Endothelial cell of umbilical vein (primary cell): ENCODE results near the gene C10orf53. TPM values are rescaled to one million over a fixed set of nuclear protein-coding genes. Genes with fewer than 3 reads are reported as not detected.

Experiments
- BruUV-seq: library from RNA; stranded (reverse); fragments of 400-500 nt; replicated peaks from 2 replicates; lab custom pipeline; 2021; lab: Mats Ljungman, UMichigan
- CTCF ChIA-PET: fragments of 300-600, 350-600 bp; sonication (Branson Sonifier 250); formaldehyde crosslinking; loops from one replicate; lab custom pipeline; 2021; ENCODE audit warnings: antibody characterized with exemption, inconsistent platforms; lab: Charles Lee
- POLR2A ChIA-PET: fragments of 300-600, 350-600 bp; sonication (Branson Sonifier 250); formaldehyde crosslinking; loops from one replicate; lab custom pipeline; 2021; ENCODE audit warnings: antibody characterized with exemption, inconsistent platforms; lab: Charles Lee
- DNase-seq: peaks from one replicate; pipeline ENCODE4 v3.0.0-alpha.2; 2011; ENCODE audit warnings: low read depth, low spot score
- FAIRE-seq: peaks from 2 replicates; lab custom pipeline; 2011; peaks lifted over from hg19 to GRCh38; lab: Jason Lieb, UNC
- H2AFZ ChIP-seq: 2 replicates; pipeline ENCODE4 v1.6.0; 2012; ENCODE audit warnings: low read depth, low read length, control low read depth, inconsistent platforms
- H3K27ac ChIP-seq: 2 replicates; pipeline ENCODE4 v1.5.1; 2011; ENCODE audit warnings: low read depth, mild to moderate bottlenecking, control low read depth, low read length, moderate library complexity; ENCODE audit not compliant: insufficient read depth
- H3K27me3 ChIP-seq, 2 experiments: 2 replicates each; pipeline versions ENCODE4 v1.6.0 to v1.6.1; 2011; ENCODE audit warnings: low read length in 2 of 2, mixed read lengths in 1 of 2; ENCODE audit not compliant: control insufficient read depth in 2 of 2, insufficient read depth in 2 of 2
- H3K36me3 ChIP-seq, 2 experiments: 2 replicates in 1 of 2; 3 replicates in 1 of 2; pipeline ENCODE4 v1.5.1; 2011; ENCODE audit warnings: low read length in 2 of 2, mild to moderate bottlenecking in 1 of 2, moderate library complexity in 1 of 2; ENCODE audit not compliant: control insufficient read depth in 2 of 2, insufficient read depth in 2 of 2; ENCODE audit errors: extremely low read depth in 1 of 2
- H3K4me1 ChIP-seq: 3 replicates; pipeline ENCODE4 v1.5.1; 2011; ENCODE audit warnings: mild to moderate bottlenecking, low read length; ENCODE audit not compliant: control insufficient read depth, insufficient read depth; ENCODE audit errors: extremely low read depth
- H3K4me2 ChIP-seq: 2 replicates; pipeline ENCODE4 v1.6.1; 2011; ENCODE audit warnings: low read length, control low read depth, mixed read lengths; ENCODE audit not compliant: insufficient read depth
- H3K4me3 ChIP-seq, 3 experiments: fragments of 200-600 bp in 1 of 3; sonication (generic), shearing (Covaris generic) in 1 of 3; replicated peaks in 1 of 3; 2 replicates each; pipeline ENCODE4 v1.5.1; 2011 to 2016; ENCODE audit warnings: control low read depth in 3 of 3, low read length in 3 of 3, mild to moderate bottlenecking in 2 of 3, inconsistent platforms in 1 of 3, low read depth in 1 of 3, moderate library complexity in 1 of 3; ENCODE audit not compliant: insufficient read depth in 1 of 3
- H3K79me2 ChIP-seq: 2 replicates; pipeline ENCODE4 v1.6.0; 2012; ENCODE audit warnings: low read length, inconsistent platforms; ENCODE audit not compliant: control insufficient read depth, insufficient read depth
- H3K9ac ChIP-seq: replicated peaks from 2 replicates; pipeline ENCODE3; 2011; ENCODE audit warnings: low read length, control low read depth; ENCODE audit not compliant: insufficient read depth; ENCODE audit errors: extremely low read depth
- H3K9me1 ChIP-seq: replicated peaks from 3 replicates; pipeline ENCODE4 v1.6.0; 2011; ENCODE audit warnings: mild to moderate bottlenecking, low read length; ENCODE audit not compliant: control insufficient read depth, insufficient read depth; ENCODE audit errors: extremely low read depth
- H3K9me3 ChIP-seq: replicated peaks from 2 replicates; pipeline ENCODE4 v1.5.1; 2012; ENCODE audit warnings: low read length, inconsistent platforms; ENCODE audit not compliant: control insufficient read depth, insufficient read depth
- H4K20me1 ChIP-seq: replicated peaks from 2 replicates; pipeline ENCODE3; 2011; ENCODE audit warnings: mild to moderate bottlenecking, low read length; ENCODE audit not compliant: control insufficient read depth, insufficient read depth; ENCODE audit errors: extremely low read depth
- EZH2 ChIP-seq: IDR thresholded peaks from 2 replicates; pipeline ENCODE4 v1.6.1; 2012; ENCODE audit warnings: borderline replicate concordance, low read depth, mild to moderate bottlenecking, moderate library complexity, low read length, inconsistent platforms; ENCODE audit not compliant: severe bottlenecking
- FOS ChIP-seq: IDR thresholded peaks from 2 replicates; pipeline ENCODE4 v1.6.1; 2011; ENCODE audit warnings: mild to moderate bottlenecking, low read length, moderate library complexity, borderline replicate concordance; ENCODE audit not compliant: insufficient read depth
- GATA2 ChIP-seq: IDR thresholded peaks from 2 replicates; pipeline ENCODE4 v1.7.0; 2011; ENCODE audit warnings: low read depth, mild to moderate bottlenecking, moderate library complexity, mixed read lengths, low read length; ENCODE audit not compliant: insufficient read length, insufficient read depth
- JUN ChIP-seq: IDR thresholded peaks from 2 replicates; pipeline ENCODE4 v1.6.1; 2011; ENCODE audit warnings: borderline replicate concordance, low read depth; ENCODE audit not compliant: insufficient read length, insufficient read depth
- MYC ChIP-seq: IDR thresholded peaks from one replicate; pipeline ENCODE4 v1.6.1; 2011; ENCODE audit warnings: mild to moderate bottlenecking, low read depth, low read length
- POLR2A ChIP-seq: IDR thresholded peaks from 2 replicates; pipeline ENCODE4 v1.6.1; 2012; ENCODE audit warnings: low read depth, mild to moderate bottlenecking, control low read depth, low read length
- POLR2AphosphoS5 ChIP-seq: IDR thresholded peaks from 2 replicates; pipeline ENCODE4 v1.6.1; 2012; ENCODE audit warnings: low read depth, mild to moderate bottlenecking, control low read depth, low read length, moderate library complexity; ENCODE audit not compliant: insufficient read depth
- dilution Hi-C: fragments of 300-500 bp; cut with MboI; formaldehyde crosslinking; loops from one replicate; pipeline ENCODE4 v1.15.0; 2019; ENCODE audit warnings: low sequenced_read_pairs; ENCODE audit not compliant: extremely low pct_ligation_motif_present
- intact Hi-C: fragments of 100-400 bp; cut with micrococcal nuclease; formaldehyde crosslinking; loops from one replicate; pipeline ENCODE4 v1.10.0; 2022
- polyA plus RNA-seq, 4 experiments: library from polyadenylated mRNA; depleted of rRNA in 3 of 4; stranded (reverse) in 3 of 4; unstranded in 1 of 4; fragments of >200 nt; gene quantifications; 2 replicates each; pipeline versions ENCODE4 v1.2.1 to v1.2.3, GENCODE V29; 2011 to 2012; ENCODE audit warnings: missing spikeins in 1 of 4
- total RNA-seq: library from RNA; stranded (reverse); gene quantifications from 2 replicates; pipeline ENCODE4 v1.2.3, GENCODE V29; 2021
- TF ChIP-seq, protein P1 (sequence below), 2 donors: IDR thresholded peaks; 1 replicate in 1 of 2; 2 replicates in 1 of 2; pipeline ENCODE4 v1.5.1; 2011; ENCODE audit warnings: low read length in 2 of 2, mild to moderate bottlenecking in 2 of 2, moderate library complexity in 2 of 2, control low read depth in 1 of 2, inconsistent platforms in 1 of 2, low read depth in 1 of 2; ENCODE audit not compliant: insufficient read depth in 1 of 2; ENCODE audit errors: extremely low read depth in 1 of 2
- TF ChIP-seq, protein P2 (sequence below): IDR thresholded peaks from 2 replicates; pipeline ENCODE4 v1.6.1; 2011; ENCODE audit not compliant: insufficient read depth, insufficient read length

The C10orf53 gene
- total and polyA plus RNA-seq, 2 donors (not counting 3 experiments of a cell fraction or from before 2014, with no cell fraction given), result not detected

DNA sequence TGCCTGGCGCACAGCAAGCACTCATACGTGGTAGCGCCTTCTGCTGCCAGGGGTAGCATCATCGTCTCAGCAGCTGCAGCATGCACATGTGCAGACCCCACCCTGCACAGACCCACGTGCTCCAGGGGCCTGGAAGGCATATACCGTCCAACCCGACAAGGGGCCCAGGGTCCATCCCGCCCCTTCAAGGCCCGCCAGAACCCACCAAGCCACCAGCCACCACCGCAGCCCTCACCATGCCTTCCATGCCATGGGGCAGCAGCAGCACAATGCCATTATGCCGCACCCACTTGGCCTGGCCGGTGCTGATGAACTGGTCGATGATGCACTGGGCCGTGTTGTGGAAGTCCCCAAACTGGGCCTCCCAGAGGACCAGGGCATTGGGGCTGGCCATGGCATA, 60.0 kb downstream of the C10orf53 start:
- POLR2A ChIA-PET, result no interaction called here
- H3K4me1 ChIP-seq, result no peaks in the 10 kb centered on the region
- CTCF ChIA-PET, result no interaction called here
- H3K9me1 ChIP-seq, result no peaks in the 10 kb centered on the region
- FAIRE-seq, result no peak
- H3K9ac ChIP-seq, result no peak overlapping the region
- no peaks in the 10 kb centered on the region for H3K36me3 ChIP-seq
- no TSS peak for BruUV-seq
- dilution Hi-C loops, result no loop called here
- no peak overlapping the region for H2AFZ ChIP-seq
- H3K79me2 ChIP-seq, result no peaks in the 10 kb centered on the region
- TF ChIP-seq POLR2A (no peak), EZH2 (no peak), FOS (no peak), JUN (no peak), POLR2AphosphoS5 (no peak), MYC (no peak), GATA2 (no peak)
- TF ChIP-seq, protein P1, sequence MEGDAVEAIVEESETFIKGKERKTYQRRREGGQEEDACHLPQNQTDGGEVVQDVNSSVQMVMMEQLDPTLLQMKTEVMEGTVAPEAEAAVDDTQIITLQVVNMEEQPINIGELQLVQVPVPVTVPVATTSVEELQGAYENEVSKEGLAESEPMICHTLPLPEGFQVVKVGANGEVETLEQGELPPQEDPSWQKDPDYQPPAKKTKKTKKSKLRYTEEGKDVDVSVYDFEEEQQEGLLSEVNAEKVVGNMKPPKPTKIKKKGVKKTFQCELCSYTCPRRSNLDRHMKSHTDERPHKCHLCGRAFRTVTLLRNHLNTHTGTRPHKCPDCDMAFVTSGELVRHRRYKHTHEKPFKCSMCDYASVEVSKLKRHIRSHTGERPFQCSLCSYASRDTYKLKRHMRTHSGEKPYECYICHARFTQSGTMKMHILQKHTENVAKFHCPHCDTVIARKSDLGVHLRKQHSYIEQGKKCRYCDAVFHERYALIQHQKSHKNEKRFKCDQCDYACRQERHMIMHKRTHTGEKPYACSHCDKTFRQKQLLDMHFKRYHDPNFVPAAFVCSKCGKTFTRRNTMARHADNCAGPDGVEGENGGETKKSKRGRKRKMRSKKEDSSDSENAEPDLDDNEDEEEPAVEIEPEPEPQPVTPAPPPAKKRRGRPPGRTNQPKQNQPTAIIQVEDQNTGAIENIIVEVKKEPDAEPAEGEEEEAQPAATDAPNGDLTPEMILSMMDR (IDR thresholded peaks at IDR 0.05; ENCODE audit: extremely low read depth in 1 of 2, insufficient read depth in 1 of 2, low read depth in 1 of 2, low read length in 2 of 2), result no peak
- TF ChIP-seq, protein P2, sequence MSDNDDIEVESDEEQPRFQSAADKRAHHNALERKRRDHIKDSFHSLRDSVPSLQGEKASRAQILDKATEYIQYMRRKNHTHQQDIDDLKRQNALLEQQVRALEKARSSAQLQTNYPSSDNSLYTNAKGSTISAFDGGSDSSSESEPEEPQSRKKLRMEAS, result no peak
- no peak for DNase-seq
- no peaks in the 10 kb centered on the region for H3K27me3 ChIP-seq
- no peak overlapping the region for H3K27ac ChIP-seq
- no peak overlapping the region for H3K4me3 ChIP-seq
- H3K9me3 ChIP-seq, result no peaks in the 10 kb centered on the region
- no peak overlapping the region for H3K4me2 ChIP-seq
- H4K20me1 ChIP-seq, result no peaks in the 10 kb centered on the region
- intact Hi-C loops, result no loop called here
